ENCODE results near the gene TTC17. TPM values are rescaled to one million over a fixed set of nuclear protein-coding genes. Genes with fewer than 3 reads are reported as not detected.

TTC17 gene
- total RNA-seq, 1 donor from 2014 or later, result 79.8 TPM

- Mint-ChIP-seq H3K9me3 (ENCODE audit: unreplicated experiment) (no peaks in the 10 kb centered on the region), H3K4me1 (ENCODE audit: unreplicated experiment) (peaks cover 14% of the 10 kb centered on the region), H3K4me3 (ENCODE audit: unreplicated experiment) (no peak overlapping the region), H3K27me3 (ENCODE audit: unreplicated experiment) (no peaks in the 10 kb centered on the region), H3K36me3 (ENCODE audit: low read depth, unreplicated experiment) (peaks cover 9% of the 10 kb centered on the region), H3K27ac (ENCODE audit: unreplicated experiment) (peak overlapping the region; percentile 93)
- no peak for TF ChIP-seq CTCF (IDR thresholded peaks at IDR 0.05; ENCODE audit: unreplicated experiment)
- no peak for DNase-seq (ENCODE audit: low spot score)
Observed at GRCh38 chr11:43493431-43493830, 134.7 kb downstream of the TTC17 start.

- Mint-ChIP-seq H3K4me3 (ENCODE audit: unreplicated experiment) (no peak overlapping the region), H3K4me1 (ENCODE audit: unreplicated experiment) (peaks cover 14% of the 10 kb centered on the region), H3K27ac (ENCODE audit: unreplicated experiment) (no peak overlapping the region), H3K36me3 (ENCODE audit: low read depth, unreplicated experiment) (no peaks in the 10 kb centered on the region), H3K9me3 (ENCODE audit: unreplicated experiment) (peaks cover 5% of the 10 kb centered on the region), H3K27me3 (ENCODE audit: unreplicated experiment) (no peaks in the 10 kb centered on the region)
- no peak for TF ChIP-seq CTCF (IDR thresholded peaks at IDR 0.05; ENCODE audit: unreplicated experiment)
- no peak for DNase-seq (ENCODE audit: low spot score)
Observed at GRCh38 chr11:43497144-43497543, 138.4 kb downstream of the TTC17 start.

- Mint-ChIP-seq H3K9me3 (ENCODE audit: unreplicated experiment) (peaks cover 5% of the 10 kb centered on the region), H3K27ac (ENCODE audit: unreplicated experiment) (no peak overlapping the region), H3K4me3 (ENCODE audit: unreplicated experiment) (no peak overlapping the region), H3K36me3 (ENCODE audit: low read depth, unreplicated experiment) (no peaks in the 10 kb centered on the region), H3K4me1 (ENCODE audit: unreplicated experiment) (peaks cover 7% of the 10 kb centered on the region), H3K27me3 (ENCODE audit: unreplicated experiment) (no peaks in the 10 kb centered on the region)
- no peak for DNase-seq (ENCODE audit: low spot score)
- no peak for TF ChIP-seq CTCF (IDR thresholded peaks at IDR 0.05; ENCODE audit: unreplicated experiment)
Observed at GRCh38 chr11:43498561-43498960, 139.8 kb downstream of the TTC17 start.

- H3K9me3 Mint-ChIP-seq (ENCODE audit: unreplicated experiment), result peaks cover 5% of the 10 kb centered on the region
- H3K27ac Mint-ChIP-seq (ENCODE audit: unreplicated experiment), result no peak overlapping the region
- no peak for TF ChIP-seq CTCF (IDR thresholded peaks at IDR 0.05; ENCODE audit: unreplicated experiment)
- no peak for DNase-seq (ENCODE audit: low spot score)
- peaks cover 4% of the 10 kb centered on the region for H3K36me3 Mint-ChIP-seq (ENCODE audit: low read depth, unreplicated experiment)
- H3K4me3 Mint-ChIP-seq (ENCODE audit: unreplicated experiment), result no peak overlapping the region
- H3K27me3 Mint-ChIP-seq (ENCODE audit: unreplicated experiment), result peaks cover 3% of the 10 kb centered on the region
- H3K4me1 Mint-ChIP-seq (ENCODE audit: unreplicated experiment), result peaks cover 12% of the 10 kb centered on the region
Observed at GRCh38 chr11:43503417-43503816, 144.7 kb downstream of the TTC17 start.

- H3K27ac Mint-ChIP-seq (ENCODE audit: unreplicated experiment), result no peak overlapping the region
- peaks cover 4% of the 10 kb centered on the region for H3K36me3 Mint-ChIP-seq (ENCODE audit: low read depth, unreplicated experiment)
- no peak overlapping the region for H3K4me3 Mint-ChIP-seq (ENCODE audit: unreplicated experiment)
- TF ChIP-seq CTCF (IDR thresholded peaks at IDR 0.05; ENCODE audit: unreplicated experiment), result no peak
- DNase-seq (ENCODE audit: low spot score), result peak; percentile 35
- H3K9me3 Mint-ChIP-seq (ENCODE audit: unreplicated experiment), result peaks cover 5% of the 10 kb centered on the region
- H3K4me1 Mint-ChIP-seq (ENCODE audit: unreplicated experiment), result peaks cover 18% of the 10 kb centered on the region
- H3K27me3 Mint-ChIP-seq (ENCODE audit: unreplicated experiment), result peaks cover 3% of the 10 kb centered on the region
Observed at GRCh38 chr11:43504316-43504950, 145.7 kb downstream of the TTC17 start.

Data from endothelial cell (in vitro differentiated cells).